MCF 10A (cell line): ENCODE results near the gene YBX2. TPM values are rescaled to one million over a fixed set of nuclear protein-coding genes. Genes with fewer than 3 reads are reported as not detected.

Experiments used
- BruUV-seq: library from RNA; stranded (reverse); fragments of 400-500 nt; replicated peaks from 2 replicates; lab custom pipeline; 2021; lab: Mats Ljungman, UMichigan
- CTCF ChIA-PET: fragments of 300-600 bp; sonication (Branson Sonifier 250); formaldehyde crosslinking; extraction: SDS; loops from one replicate; lab custom pipeline; 2021; ENCODE audit warnings: antibody characterized with exemption, inconsistent platforms; lab: Yijun Ruan, JAX
- POLR2A ChIA-PET: fragments of 300-600, 350-650 bp; sonication (Branson Sonifier 250); formaldehyde crosslinking; extraction: SDS; loops from one replicate; lab custom pipeline; 2020; ENCODE audit warnings: antibody characterized with exemption, inconsistent platforms; lab: Yijun Ruan, JAX
- DNase-seq: peaks from one replicate; pipeline ENCODE4 v3.0.0-alpha.2; 2018; ENCODE audit not compliant: unreplicated experiment
- H3K27ac Mint-ChIP-seq: one replicate; pipeline ENCODE4 v1.8.0; 2022; ENCODE audit warnings: mild to moderate bottlenecking, low read depth, mixed read lengths; ENCODE audit not compliant: unreplicated experiment
- H3K27me3 Mint-ChIP-seq: one replicate; pipeline ENCODE4 v1.8.0; 2022; ENCODE audit warnings: mixed read lengths; ENCODE audit not compliant: insufficient read depth, unreplicated experiment
- H3K36me3 Mint-ChIP-seq: one replicate; pipeline ENCODE4 v1.8.0; 2022; ENCODE audit warnings: mild to moderate bottlenecking, moderate library complexity, mixed read lengths; ENCODE audit not compliant: insufficient read depth, unreplicated experiment
- H3K4me1 Mint-ChIP-seq: one replicate; pipeline ENCODE4 v1.8.0; 2022; ENCODE audit warnings: mixed read lengths; ENCODE audit not compliant: insufficient read depth, unreplicated experiment
- H3K4me3 Mint-ChIP-seq: one replicate; pipeline ENCODE4 v1.8.0; 2022; ENCODE audit warnings: mild to moderate bottlenecking, moderate library complexity, mixed read lengths; ENCODE audit not compliant: unreplicated experiment
- H3K9me3 Mint-ChIP-seq: one replicate; pipeline ENCODE4 v1.8.0; 2022; ENCODE audit warnings: mixed read lengths; ENCODE audit not compliant: unreplicated experiment
- intact Hi-C: fragments of 100-400 bp; cut with micrococcal nuclease; formaldehyde crosslinking; loops from 2 replicates; pipeline ENCODE4 v1.14.1; 2022
- total RNA-seq: library from RNA; stranded (reverse); gene quantifications from 2 replicates; pipeline ENCODE4 v1.2.3, GENCODE V29; 2022
- TF ChIP-seq, protein P1 (sequence below): fragments of 200-600 bp; IDR thresholded peaks from one replicate; pipeline ENCODE4 v1.8.0; 2022; ENCODE audit warnings: antibody characterized with exemption, mild to moderate bottlenecking; ENCODE audit not compliant: unreplicated experiment

Gene YBX2
- total RNA-seq, 1 experiment from 2014 or later = 0.40 TPM

DNA sequence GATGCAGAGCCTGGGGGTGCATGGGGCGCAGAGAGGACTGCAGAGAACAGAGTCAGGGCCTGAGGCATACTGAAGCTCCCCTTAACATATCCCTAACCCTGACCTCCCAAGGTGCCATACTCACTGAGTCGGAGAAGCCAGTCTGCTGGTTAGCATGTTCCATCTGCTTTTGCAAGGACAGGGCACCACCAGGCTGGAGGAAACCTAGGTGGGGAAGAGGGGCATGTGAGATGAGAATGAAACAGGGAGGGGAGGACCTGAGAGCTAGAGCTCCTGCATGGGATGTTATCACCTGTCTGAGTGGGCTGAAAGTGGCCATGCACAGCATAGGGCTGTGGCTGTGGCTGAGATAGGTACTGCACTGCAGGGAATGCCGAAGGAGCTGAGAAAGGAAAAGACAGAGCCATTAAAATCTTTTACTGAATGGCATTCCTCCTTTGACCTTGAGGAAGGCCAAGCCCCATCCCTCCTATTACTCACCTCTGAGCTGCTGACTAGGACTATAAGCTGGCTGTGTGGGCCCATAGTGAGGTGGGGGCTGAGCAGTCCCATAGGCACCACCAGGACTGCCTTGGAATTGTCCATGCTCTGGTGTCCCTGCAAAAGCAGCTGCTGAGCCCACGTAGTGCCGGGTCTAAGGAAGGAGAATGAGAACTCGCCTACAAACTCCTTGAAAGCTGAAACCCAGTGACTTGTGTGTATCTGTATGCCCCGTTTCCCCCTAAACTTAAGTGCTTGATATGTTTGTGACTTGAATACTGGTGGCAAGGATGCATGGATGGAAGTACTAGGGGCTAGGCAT, 18.9 kb upstream of the YBX2 start:
- CTCF ChIA-PET = interaction anchor here (0.7 to 1.2 kb wide), 6 partner anchors 11 to 292 kb away, joined by 3 to 6 read pairs (median 4); partner anchors contain the start of gene PHF23
- no peak for DNase-seq
- Mint-ChIP-seq H3K9me3 (no peaks in the 10 kb centered on the region), H3K27me3 (no peaks in the 10 kb centered on the region), H3K4me3 (peak overlapping the region; percentile 85), H3K4me1 (peaks cover 41% of the 10 kb centered on the region), H3K36me3 (peaks cover 92% of the 10 kb centered on the region), H3K27ac (no peak overlapping the region)
- intact Hi-C loops = no loop called here
- BruUV-seq = no TSS peak
- POLR2A ChIA-PET = interaction anchor here (0.6 to 4.0 kb wide), 13 partner anchors 16 to 271 kb away, joined by 3 to 41 read pairs (median 5); partner anchors contain the start of genes ACADVL, CTDNEP1, DLG4 and ELP5
- TF ChIP-seq, protein P1, sequence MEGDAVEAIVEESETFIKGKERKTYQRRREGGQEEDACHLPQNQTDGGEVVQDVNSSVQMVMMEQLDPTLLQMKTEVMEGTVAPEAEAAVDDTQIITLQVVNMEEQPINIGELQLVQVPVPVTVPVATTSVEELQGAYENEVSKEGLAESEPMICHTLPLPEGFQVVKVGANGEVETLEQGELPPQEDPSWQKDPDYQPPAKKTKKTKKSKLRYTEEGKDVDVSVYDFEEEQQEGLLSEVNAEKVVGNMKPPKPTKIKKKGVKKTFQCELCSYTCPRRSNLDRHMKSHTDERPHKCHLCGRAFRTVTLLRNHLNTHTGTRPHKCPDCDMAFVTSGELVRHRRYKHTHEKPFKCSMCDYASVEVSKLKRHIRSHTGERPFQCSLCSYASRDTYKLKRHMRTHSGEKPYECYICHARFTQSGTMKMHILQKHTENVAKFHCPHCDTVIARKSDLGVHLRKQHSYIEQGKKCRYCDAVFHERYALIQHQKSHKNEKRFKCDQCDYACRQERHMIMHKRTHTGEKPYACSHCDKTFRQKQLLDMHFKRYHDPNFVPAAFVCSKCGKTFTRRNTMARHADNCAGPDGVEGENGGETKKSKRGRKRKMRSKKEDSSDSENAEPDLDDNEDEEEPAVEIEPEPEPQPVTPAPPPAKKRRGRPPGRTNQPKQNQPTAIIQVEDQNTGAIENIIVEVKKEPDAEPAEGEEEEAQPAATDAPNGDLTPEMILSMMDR = no peak

GRCh38 chr17:7312432-7313087, 18.1 kb upstream of the YBX2 start:
- no peaks in the 10 kb centered on the region for H3K9me3 Mint-ChIP-seq
- ChIA-PET POLR2A (interaction anchor here (0.8 to 4.0 kb wide), 8 partner anchors 17 to 263 kb away, joined by 3 to 41 read pairs (median 4); partner anchors contain the start of genes ACADVL, CTDNEP1, DLG4 and ELP5), CTCF (interaction anchor here (0.5 to 1.2 kb wide), 5 partner anchors 12 to 291 kb away, joined by 3 to 6 read pairs (median 4); partner anchors contain the start of gene PHF23)
- TF ChIP-seq, protein P1 = no peak
- no TSS peak for BruUV-seq
- H3K4me3 Mint-ChIP-seq = peak overlapping the region; percentile 47
- H3K36me3 Mint-ChIP-seq = peaks cover 87% of the 10 kb centered on the region
- intact Hi-C loops = no loop called here
- H3K27ac Mint-ChIP-seq = no peak overlapping the region
- peaks cover 41% of the 10 kb centered on the region for H3K4me1 Mint-ChIP-seq
- no peak for DNase-seq
- H3K27me3 Mint-ChIP-seq = no peaks in the 10 kb centered on the region

DNA sequence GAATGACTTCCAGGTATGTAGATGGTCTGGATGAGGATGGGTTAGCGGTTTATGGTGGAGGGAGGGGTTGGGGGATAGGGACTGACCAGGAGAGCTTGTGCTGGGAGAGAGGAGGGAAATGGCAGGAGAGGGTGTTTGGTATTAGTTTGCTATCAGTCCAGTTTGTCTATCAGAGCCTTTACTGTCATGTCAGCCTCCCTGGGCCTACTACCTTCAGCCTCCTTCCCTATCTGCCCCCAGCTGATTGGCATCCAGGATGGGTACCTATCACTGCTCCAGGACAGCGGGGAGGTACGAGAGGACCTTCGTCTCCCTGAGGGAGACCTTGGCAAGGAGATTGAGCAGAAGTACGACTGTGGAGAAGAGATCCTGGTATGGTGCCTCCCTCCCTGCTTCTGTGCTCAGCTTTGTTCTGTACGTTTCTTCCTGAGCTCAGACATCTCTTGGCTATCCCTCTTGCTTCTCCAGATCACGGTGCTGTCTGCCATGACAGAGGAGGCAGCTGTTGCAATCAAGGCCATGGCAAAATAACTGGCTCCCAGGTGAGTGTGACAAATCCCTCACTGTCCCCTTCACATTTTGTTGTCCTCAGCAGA, 16.8 kb upstream of the YBX2 start:
- peak overlapping the region; percentile 87 for H3K27ac Mint-ChIP-seq
- CTCF ChIA-PET = interaction anchor here (1.2 to 1.5 kb wide), 2 partner anchors 34 to 44 kb away, joined by 3 to 6 read pairs; no protein-coding TSS in a partner anchor
- no peaks in the 10 kb centered on the region for H3K9me3 Mint-ChIP-seq
- H3K36me3 Mint-ChIP-seq = peaks cover 89% of the 10 kb centered on the region
- POLR2A ChIA-PET = interaction anchor here (1.0 to 1.7 kb wide), 2 partner anchors 18 to 272 kb away, joined by 3 read pairs; partner anchors contain the start of genes MPDU1 and NEURL4
- H3K4me1 Mint-ChIP-seq = peaks cover 37% of the 10 kb centered on the region
- no TSS peak for BruUV-seq
- DNase-seq = no peak
- intact Hi-C loops = no loop called here
- no peaks in the 10 kb centered on the region for H3K27me3 Mint-ChIP-seq
- peak overlapping the region; percentile 88 for H3K4me3 Mint-ChIP-seq
- TF ChIP-seq, protein P1 = no peak
